ENCODE measurements around the gene TPCN1. TPM values are rescaled to one million over a fixed set of nuclear protein-coding genes. Genes with fewer than 3 reads are reported as not detected.

Gene TPCN1
- total and polyA plus RNA-seq, 11 donors, result 22.6 to 136 (median 80.5) TPM

- peaks cover 0 to 28% (median 14%) of the 10 kb centered on the region in 9 donors for H3K36me3 ChIP-seq
- DNase-seq (peak; percentile 78 to 90 (median 85)), ATAC-seq (peak; percentile 71 to 89 (median 88))
- 0% methylated on average over 11 to 89 of the region's 89 CpGs for WGBS, 4 donors
- peak within 1 kb of the TSS; percentile 73 to 100 (median 96) for H3K4me3 ChIP-seq
- TF ChIP-seq CTCF (IDR thresholded peaks at IDR 0.05) (no peak), POLR2A (IDR thresholded peaks at IDR 0.05) (peak in 1 of 2 donors; percentile 39)
- peaks cover 0 to 33% (median 21%) of the 10 kb centered on the region in 12 donors for H3K4me1 ChIP-seq
- H3K27ac ChIP-seq, result peak within 1 kb of the TSS; percentile 86 to 98 (median 95)
- no peaks in the 10 kb centered on the region for H3K27me3 ChIP-seq
- intact Hi-C loops (cut with DNase I), result loop anchor here in 2 of 10 donors (1.0 to 5.0 kb wide), 2 partner anchors 36 to 172 kb away; partner anchors contain the start of genes PLBD2 (in 1 of the 2) and TPCN1 (in 1 of the 2)
- no peaks in the 10 kb centered on the region for H3K9me3 ChIP-seq
These were observed 35.9 kb upstream of the TPCN1 start, which contains the start of the genes DDX54 and RITA1 for GRCh38 chr12:113185180-113186032. TSS of gene DDX54 (minus strand) at chr12:113185478. CDS start at chr12:113185451, 27 bp downstream. TSS of gene RITA1 (plus strand) at chr12:113185721. CDS start at chr12:113186747, 1,026 bp downstream.

- Histone ChIP-seq H3K36me3 (peaks cover 0 to 28% (median 13%) of the 10 kb centered on the region in 9 donors), H3K4me3 (peak overlapping the region; percentile 73 to 100 (median 96)), H3K9me3 (no peaks in the 10 kb centered on the region), H3K4me1 (peaks cover 0 to 33% (median 21%) of the 10 kb centered on the region in 12 donors), H3K27ac (peak overlapping the region in 9 of 12 donors; percentile 86 to 98 (median 95)), H3K27me3 (no peaks in the 10 kb centered on the region)
- ATAC-seq (no peak), DNase-seq (no peak)
- intact Hi-C loops (cut with DNase I), result loop anchor here in 1 of 10 donors (5.0 kb wide), 1 partner anchor 171 kb away; the partner anchor contains the start of gene PLBD2
- WGBS, 4 donors, result 11 to 15% (median 12%) methylated on average over 11 of the region's 11 CpGs
- TF ChIP-seq CTCF (IDR thresholded peaks at IDR 0.05) (no peak), POLR2A (IDR thresholded peaks at IDR 0.05) (no peak)
These were observed 35.3 kb upstream of the TPCN1 start for GRCh38 chr12:113186033-113186365.

GRCh38 chr12:113186666-113187325 lies 34.5 kb upstream of the TPCN1 start:
- H3K4me3 ChIP-seq, result peak overlapping the region in 8 of 12 donors; percentile 73 to 99 (median 93)
- intact Hi-C loops (cut with DNase I), result loop anchor here in 1 of 10 donors (5.0 kb wide), 1 partner anchor 171 kb away; the partner anchor contains the start of gene PLBD2
- no peak for ATAC-seq
- WGBS, 4 donors, result 84 to 95% (median 87%) methylated on average over 15 to 16 of the region's 16 CpGs
- H3K36me3 ChIP-seq, result peaks cover 0 to 36% (median 20%) of the 10 kb centered on the region in 9 donors
- H3K27me3 ChIP-seq, result no peaks in the 10 kb centered on the region
- peaks cover 0 to 36% (median 21%) of the 10 kb centered on the region in 12 donors for H3K4me1 ChIP-seq
- H3K9me3 ChIP-seq, result no peaks in the 10 kb centered on the region
- peak overlapping the region in 2 of 12 donors; percentile 95 to 96 for H3K27ac ChIP-seq
- DNase-seq, result no peak
- no peak for TF ChIP-seq POLR2A (IDR thresholded peaks at IDR 0.05)
- TF ChIP-seq CTCF (IDR thresholded peaks at IDR 0.05), result no peak
